K562 (cell line): ENCODE data around the gene SH2D4B. TPM values are rescaled to one million over a fixed set of nuclear protein-coding genes. Genes with fewer than 3 reads are reported as not detected.

Experiments used
- ATAC-seq: fragments of 200-7000 bp; cut with Tn5 transposase; 3 replicates; pipeline ENCODE4 v1.9.1; 2020; ENCODE audit warnings: moderate library complexity
- BruUV-seq: library from RNA; stranded (reverse); fragments of 400-500 nt; replicated peaks from 2 replicates; lab custom pipeline; 2021; lab: Mats Ljungman, UMichigan
- CTCF ChIA-PET: fragments of 300-600 bp; formaldehyde crosslinking; extraction: SDS; loops from one replicate; lab custom pipeline; 2021; ENCODE audit warnings: low intra/inter-chr PET ratio; lab: Yijun Ruan, JAX
- POLR2A ChIA-PET: fragments of 300-600, 350-650 bp; sonication (Branson Sonifier 250); formaldehyde crosslinking; extraction: SDS; loops from one replicate; lab custom pipeline; 2021; ENCODE audit warnings: antibody characterized with exemption, inconsistent platforms; lab: Yijun Ruan, JAX
- DNase-seq, 4 experiments: peaks; one replicate each; pipeline versions ENCODE4 v3.0.0 to v3.0.0-alpha.2; 2011 to 2018; ENCODE audit warnings: low spot score in 3 of 4, mixed read lengths in 3 of 4; ENCODE audit errors: extremely low read depth in 1 of 4
- FAIRE-seq: peaks from 2 replicates; lab custom pipeline; 2011; peaks lifted over from hg19 to GRCh38; lab: Jason Lieb, UNC
- H2AFZ ChIP-seq: 2 replicates; pipeline ENCODE4 v1.6.0; 2011; ENCODE audit warnings: low read depth, low read length, control low read depth, inconsistent platforms
- H3K27ac ChIP-seq: fragments of 200-600 bp; 3 replicates; pipeline ENCODE4 v1.8.0; 2011; ENCODE audit warnings: low read depth, mild to moderate bottlenecking, control low read depth, inconsistent platforms, low read length, moderate library complexity, mixed read lengths; ENCODE audit errors: extremely low read depth
- H3K27me3 ChIP-seq, 2 experiments: fragments of 300-600 bp in 1 of 2; 2 replicates in 1 of 2; 3 replicates in 1 of 2; pipeline versions ENCODE4 v1.6.0 to v1.8.0; 2011; ENCODE audit warnings: inconsistent platforms in 2 of 2, low read length in 2 of 2, mild to moderate bottlenecking in 1 of 2, mixed read lengths in 1 of 2, moderate library complexity in 1 of 2; ENCODE audit not compliant: control insufficient read depth in 2 of 2, insufficient read depth in 2 of 2
- H3K36me3 ChIP-seq: fragments of 300-600 bp; 3 replicates; pipeline ENCODE4 v1.8.0; 2011; ENCODE audit warnings: mild to moderate bottlenecking, low read length, inconsistent platforms; ENCODE audit not compliant: control insufficient read depth, insufficient read depth
- H3K4me1 ChIP-seq, 2 experiments: fragments of 200-600 bp in 1 of 2; replicated peaks in 1 of 2; 2 replicates in 1 of 2; 3 replicates in 1 of 2; pipeline versions ENCODE4 v1.5.1 to v1.8.0; 2011; ENCODE audit warnings: inconsistent platforms in 2 of 2, low read length in 2 of 2, mild to moderate bottlenecking in 1 of 2, mixed read lengths in 1 of 2, moderate library complexity in 1 of 2; ENCODE audit not compliant: control insufficient read depth in 2 of 2, insufficient read depth in 2 of 2
- H3K4me2 ChIP-seq: 2 replicates; pipeline ENCODE4 v1.6.1; 2011; ENCODE audit warnings: low read length, control low read depth, inconsistent platforms, mixed read lengths; ENCODE audit not compliant: insufficient read depth
- H3K4me3 ChIP-seq: fragments of 200-600 bp; sonication (generic), shearing (Covaris generic); 2 replicates; pipeline ENCODE4 v1.5.1; 2016; ENCODE audit warnings: control low read depth, inconsistent platforms
- H3K79me2 ChIP-seq: fragments of 200-600 bp; 3 replicates; pipeline ENCODE4 v1.8.0; 2011; ENCODE audit warnings: low read length, inconsistent platforms; ENCODE audit not compliant: control insufficient read depth, insufficient read depth
- H3K9ac ChIP-seq, 2 experiments: 2 replicates each; pipeline versions ENCODE4 v1.6.0 to v1.6.1; 2011; ENCODE audit warnings: low read depth in 2 of 2, low read length in 2 of 2, control low read depth in 1 of 2, inconsistent platforms in 1 of 2, mild to moderate bottlenecking in 1 of 2, mixed read lengths in 1 of 2; ENCODE audit not compliant: insufficient read depth in 1 of 2
- H3K9me1 ChIP-seq: one replicate; pipeline ENCODE4 v1.6.0; 2011; ENCODE audit warnings: inconsistent platforms, mild to moderate bottlenecking, low read length, moderate library complexity; ENCODE audit not compliant: control insufficient read depth, insufficient read depth
- H3K9me3 ChIP-seq: replicated peaks from 2 replicates; pipeline ENCODE4 v1.5.1; 2011; ENCODE audit warnings: low read depth, low read length, inconsistent platforms; ENCODE audit not compliant: control insufficient read depth, insufficient read depth
- H4K20me1 ChIP-seq: replicated peaks from 2 replicates; pipeline ENCODE4 v1.6.1; 2011; ENCODE audit warnings: low read length, inconsistent platforms, mixed read lengths; ENCODE audit not compliant: control insufficient read depth, insufficient read depth
- ELF2 ChIP-seq: fragments of 250-450 bp; sonication (Bioruptor Pico); IDR thresholded peaks from 2 replicates; pipeline ENCODE4 v1.5.0; 2021; ENCODE audit warnings: mild to moderate bottlenecking
- ILF3 ChIP-seq: fragments of 450-650 bp; IDR thresholded peaks from 2 replicates; pipeline ENCODE4 v1.6.1; 2018; ENCODE audit warnings: antibody characterized with exemption, mild to moderate bottlenecking, moderate library complexity, borderline replicate concordance
- KAT8 ChIP-seq: fragments of 450-650 bp; IDR thresholded peaks from 2 replicates; pipeline ENCODE4 v1.6.1; 2016; ENCODE audit warnings: low read depth, mild to moderate bottlenecking
- RB1 ChIP-seq: fragments of 450-650 bp; IDR thresholded peaks from 2 replicates; pipeline ENCODE4 v1.6.1; 2017; ENCODE audit warnings: low read depth, mild to moderate bottlenecking
- RBM14 ChIP-seq: fragments of 200-400 bp; formaldehyde crosslinking; IDR thresholded peaks from 2 replicates; pipeline ENCODE4 v1.6.1; 2018; ENCODE audit warnings: low read depth, mild to moderate bottlenecking, low read length, moderate library complexity, borderline replicate concordance; ENCODE audit not compliant: insufficient read depth
- RBM34 ChIP-seq: fragments of 200-400 bp; formaldehyde crosslinking; IDR thresholded peaks from 2 replicates; pipeline ENCODE4 v1.6.1; 2018; ENCODE audit warnings: low read length, borderline replicate concordance; ENCODE audit not compliant: insufficient read depth
- TRIM28 ChIP-seq: fragments of 450-650 bp; IDR thresholded peaks from 2 replicates; pipeline ENCODE4 v1.6.1; 2017
- ZNF780A ChIP-seq: fragments of 250-450 bp; sonication (Bioruptor Pico); IDR thresholded peaks from 2 replicates; pipeline ENCODE4 v1.5.0; 2021; ENCODE audit warnings: mild to moderate bottlenecking
- ZNF79 ChIP-seq: fragments of 250-450 bp; sonication (Bioruptor Pico); IDR thresholded peaks from 2 replicates; pipeline ENCODE4 v1.4.0; 2020; ENCODE audit warnings: low read depth, mild to moderate bottlenecking, moderate library complexity
- WGBS: fragments of 100-300 bp; shearing (Covaris generic); methylation state at CpG from one replicate; pipeline ENCODE4 v1.1.6; 2016; ENCODE audit warnings: low coverage, mixed read lengths; ENCODE audit not compliant: insufficient coverage; ENCODE audit errors: missing lambda C conversion rate; 5-methylcytosine and 5-hydroxymethylcytosine counted together
- in situ Hi-C: fragments of 300-500 bp; cut with MboI; formaldehyde crosslinking; loops from 4 replicates; pipeline ENCODE4 v1.15.0; 2018; ENCODE audit warnings: inconsistent platforms, mixed read lengths
- intact Hi-C: fragments of 100-400 bp; cut with micrococcal nuclease; formaldehyde crosslinking; loops from 2 replicates; pipeline ENCODE4 v1.14.2; 2022
- polyA plus RNA-seq, 8 experiments: library from polyadenylated mRNA; depleted of rRNA in 4 of 8; stranded (reverse) in 5 of 8; unstranded in 3 of 8; fragments of >200 nt; fragmentation: Nextera tagmentation in 2 of 8; fragmentation: Illumina TruSeq in 1 of 8; extraction: Ambion mirVana in 2 of 8; extraction: Trizol in 1 of 8; gene quantifications; 2 replicates each; pipeline versions ENCODE4 v1.2.1 to v1.2.3, GENCODE V29; 2011 to 2014; ENCODE audit warnings: inconsistent platforms in 1 of 8, missing spikeins in 1 of 8
- total RNA-seq, 7 experiments: library from RNA; depleted of rRNA in 6 of 7; stranded (reverse); fragments of >200 nt in 6 of 7; fragmentation: Illumina TruSeq in 2 of 7; extraction: Trizol in 2 of 7; gene quantifications; 2 replicates each; pipeline versions ENCODE4 v1.2.1 to v1.2.3, GENCODE V29; 2011 to 2021; ENCODE audit warnings: low replicate concordance in 1 of 7
- TF ChIP-seq, protein P1 (sequence below): fragments of 450-650 bp; formaldehyde crosslinking; conservative IDR thresholded peaks from 2 replicates; pipeline ENCODE4 v1.4.0; 2022; ENCODE audit warnings: mild to moderate bottlenecking, missing genetic modification characterization
- TF ChIP-seq, protein P2 (sequence below): fragments of 450-650 bp; IDR thresholded peaks from 2 replicates; pipeline ENCODE4 v1.6.1; 2017; ENCODE audit warnings: mild to moderate bottlenecking, moderate library complexity
- TF ChIP-seq, protein P3 (sequence below): sonication (generic); formaldehyde crosslinking; IDR thresholded peaks from 2 replicates; pipeline ENCODE4 v1.8.0; 2022; ENCODE audit warnings: mild to moderate bottlenecking, missing genetic modification reagents

Gene SH2D4B
- total and polyA plus RNA-seq, 9 of the 15 experiments (the other 6 are each of a cell fraction or from before 2014, with no cell fraction given): 0.03 to 0.14 (median 0.04) TPM; not detected in 4

GRCh38 chr10:80630324-80630723 is 92.6 kb downstream of the SH2D4B start:
- H3K9me3 ChIP-seq: no peaks in the 10 kb centered on the region
- in situ Hi-C loops (no loop called here), intact Hi-C loops (no loop called here)
- H3K4me2 ChIP-seq: no peak overlapping the region
- no peak overlapping the region for H2AFZ ChIP-seq
- ChIA-PET POLR2A (no interaction called here), CTCF (no interaction called here)
- 0% methylated on average over 1 of the region's 1 CpG for WGBS
- H3K79me2 ChIP-seq: no peaks in the 10 kb centered on the region
- H3K4me1 ChIP-seq: no peaks in the 10 kb centered on the region
- H3K27ac ChIP-seq: no peak overlapping the region
- ATAC-seq (no peak), FAIRE-seq (no peak), DNase-seq (no peak)
- H4K20me1 ChIP-seq: no peaks in the 10 kb centered on the region
- no TSS peak for BruUV-seq
- TF ChIP-seq KAT8 (no peak), ILF3 (no peak), TRIM28 (no peak), ELF2 (CRISPR knock-in tag) (no peak), RBM14 (no peak), ZNF79 (no peak), RB1 (no peak), RBM34 (no peak), ZNF780A (no peak)
- TF ChIP-seq, protein P1, sequence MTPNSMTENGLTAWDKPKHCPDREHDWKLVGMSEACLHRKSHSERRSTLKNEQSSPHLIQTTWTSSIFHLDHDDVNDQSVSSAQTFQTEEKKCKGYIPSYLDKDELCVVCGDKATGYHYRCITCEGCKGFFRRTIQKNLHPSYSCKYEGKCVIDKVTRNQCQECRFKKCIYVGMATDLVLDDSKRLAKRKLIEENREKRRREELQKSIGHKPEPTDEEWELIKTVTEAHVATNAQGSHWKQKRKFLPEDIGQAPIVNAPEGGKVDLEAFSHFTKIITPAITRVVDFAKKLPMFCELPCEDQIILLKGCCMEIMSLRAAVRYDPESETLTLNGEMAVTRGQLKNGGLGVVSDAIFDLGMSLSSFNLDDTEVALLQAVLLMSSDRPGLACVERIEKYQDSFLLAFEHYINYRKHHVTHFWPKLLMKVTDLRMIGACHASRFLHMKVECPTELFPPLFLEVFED: no peak
- TF ChIP-seq, protein P2, sequence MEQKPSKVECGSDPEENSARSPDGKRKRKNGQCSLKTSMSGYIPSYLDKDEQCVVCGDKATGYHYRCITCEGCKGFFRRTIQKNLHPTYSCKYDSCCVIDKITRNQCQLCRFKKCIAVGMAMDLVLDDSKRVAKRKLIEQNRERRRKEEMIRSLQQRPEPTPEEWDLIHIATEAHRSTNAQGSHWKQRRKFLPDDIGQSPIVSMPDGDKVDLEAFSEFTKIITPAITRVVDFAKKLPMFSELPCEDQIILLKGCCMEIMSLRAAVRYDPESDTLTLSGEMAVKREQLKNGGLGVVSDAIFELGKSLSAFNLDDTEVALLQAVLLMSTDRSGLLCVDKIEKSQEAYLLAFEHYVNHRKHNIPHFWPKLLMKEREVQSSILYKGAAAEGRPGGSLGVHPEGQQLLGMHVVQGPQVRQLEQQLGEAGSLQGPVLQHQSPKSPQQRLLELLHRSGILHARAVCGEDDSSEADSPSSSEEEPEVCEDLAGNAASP: no peak
- TF ChIP-seq, protein P3, sequence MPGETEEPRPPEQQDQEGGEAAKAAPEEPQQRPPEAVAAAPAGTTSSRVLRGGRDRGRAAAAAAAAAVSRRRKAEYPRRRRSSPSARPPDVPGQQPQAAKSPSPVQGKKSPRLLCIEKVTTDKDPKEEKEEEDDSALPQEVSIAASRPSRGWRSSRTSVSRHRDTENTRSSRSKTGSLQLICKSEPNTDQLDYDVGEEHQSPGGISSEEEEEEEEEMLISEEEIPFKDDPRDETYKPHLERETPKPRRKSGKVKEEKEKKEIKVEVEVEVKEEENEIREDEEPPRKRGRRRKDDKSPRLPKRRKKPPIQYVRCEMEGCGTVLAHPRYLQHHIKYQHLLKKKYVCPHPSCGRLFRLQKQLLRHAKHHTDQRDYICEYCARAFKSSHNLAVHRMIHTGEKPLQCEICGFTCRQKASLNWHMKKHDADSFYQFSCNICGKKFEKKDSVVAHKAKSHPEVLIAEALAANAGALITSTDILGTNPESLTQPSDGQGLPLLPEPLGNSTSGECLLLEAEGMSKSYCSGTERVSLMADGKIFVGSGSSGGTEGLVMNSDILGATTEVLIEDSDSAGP (CRISPR knock-in tag): no peak
- no peak overlapping the region for H3K9ac ChIP-seq
- peaks cover 0 to 19% of the 10 kb centered on the region in 2 experiments; a peak in 1 of 5 replicates for H3K27me3 ChIP-seq
- H3K4me3 ChIP-seq: no peak overlapping the region
- no peaks in the 10 kb centered on the region for H3K36me3 ChIP-seq
- H3K9me1 ChIP-seq: no peaks in the 10 kb centered on the region
